BLaER1 (cell line): Measurements from ENCODE around the gene LRRC4C.

Experiments
- H3K27ac ChIP-seq: shearing (Covaris generic); formaldehyde crosslinking; 2 replicates; pipeline ENCODE4 v1.8.1; 2022
- H3K27me3 ChIP-seq: shearing (Covaris generic); formaldehyde crosslinking; 2 replicates; pipeline ENCODE4 v1.8.1; 2022
- H3K36me3 ChIP-seq: shearing (Covaris generic); formaldehyde crosslinking; 2 replicates; pipeline ENCODE4 v1.8.1; 2022
- H3K4me1 ChIP-seq: shearing (Covaris generic); formaldehyde crosslinking; 2 replicates; pipeline ENCODE4 v1.8.1; 2022
- H3K4me2 ChIP-seq: shearing (Covaris generic); formaldehyde crosslinking; 2 replicates; pipeline ENCODE4 v1.8.1; 2022
- H3K4me3 ChIP-seq: shearing (Covaris generic); formaldehyde crosslinking; 2 replicates; pipeline ENCODE4 v1.8.1; 2022
- H3K9ac ChIP-seq: shearing (Covaris generic); formaldehyde crosslinking; 2 replicates; pipeline ENCODE4 v1.8.1; 2022
- H3K9me3 ChIP-seq: shearing (Covaris generic); formaldehyde crosslinking; 2 replicates; pipeline ENCODE4 v1.8.1; 2022
- H4K20me1 ChIP-seq: shearing (Covaris generic); formaldehyde crosslinking; 2 replicates; pipeline ENCODE4 v1.8.1; 2022
- Cebpa-rat ChIP-seq: shearing (Covaris generic); IDR thresholded peaks from 2 replicates; pipeline ENCODE4 v1.8.1; 2022

Gene LRRC4C

GRCh38 chr11:41245184-41245583, 214.3 kb downstream of the LRRC4C start:
- Histone ChIP-seq H3K4me2 (no peak overlapping the region), H3K36me3 (no peaks in the 10 kb centered on the region), H3K9ac (no peak overlapping the region), H3K27me3 (no peaks in the 10 kb centered on the region), H3K4me1 (no peaks in the 10 kb centered on the region), H3K9me3 (no peaks in the 10 kb centered on the region), H4K20me1 (no peaks in the 10 kb centered on the region), H3K4me3 (no peak overlapping the region), H3K27ac (no peak overlapping the region)
- no peak for TF ChIP-seq Cebpa-rat

GRCh38 chr11:41237382-41237781, 222.1 kb downstream of the LRRC4C start:
- H3K4me1 ChIP-seq: no peaks in the 10 kb centered on the region
- H3K27ac ChIP-seq: no peak overlapping the region
- H3K27me3 ChIP-seq: no peaks in the 10 kb centered on the region
- TF ChIP-seq Cebpa-rat: no peak
- H3K36me3 ChIP-seq: no peaks in the 10 kb centered on the region
- H3K9ac ChIP-seq: no peak overlapping the region
- H3K4me3 ChIP-seq: no peak overlapping the region
- H4K20me1 ChIP-seq: no peaks in the 10 kb centered on the region
- no peaks in the 10 kb centered on the region for H3K9me3 ChIP-seq
- no peak overlapping the region for H3K4me2 ChIP-seq

- no peaks in the 10 kb centered on the region for H4K20me1 ChIP-seq
- no peak overlapping the region for H3K4me3 ChIP-seq
- no peak for TF ChIP-seq Cebpa-rat
- no peak overlapping the region for H3K27ac ChIP-seq
- no peaks in the 10 kb centered on the region for H3K9me3 ChIP-seq
- H3K27me3 ChIP-seq: no peaks in the 10 kb centered on the region
- no peaks in the 10 kb centered on the region for H3K4me1 ChIP-seq
- H3K4me2 ChIP-seq: no peak overlapping the region
- no peaks in the 10 kb centered on the region for H3K36me3 ChIP-seq
- no peak overlapping the region for H3K9ac ChIP-seq
Observed at GRCh38 chr11:41235668-41236067, 223.8 kb downstream of the LRRC4C start.

GRCh38 chr11:41225856-41226633, 233.4 kb downstream of the LRRC4C start:
- Histone ChIP-seq H3K36me3 (no peaks in the 10 kb centered on the region), H3K4me2 (no peak overlapping the region)
- no peak for TF ChIP-seq Cebpa-rat

GRCh38 chr11:41222236-41222635, 237.2 kb downstream of the LRRC4C start:
- TF ChIP-seq Cebpa-rat: no peak
- Histone ChIP-seq H3K36me3 (no peaks in the 10 kb centered on the region), H3K4me2 (no peak overlapping the region), H3K9me3 (no peaks in the 10 kb centered on the region), H4K20me1 (no peaks in the 10 kb centered on the region), H3K27ac (no peak overlapping the region), H3K4me1 (no peaks in the 10 kb centered on the region), H3K9ac (no peak overlapping the region), H3K4me3 (no peak overlapping the region), H3K27me3 (no peaks in the 10 kb centered on the region)

More at GRCh38 chr11:41225856-41226633, 233.4 kb downstream of the LRRC4C start:
- Histone ChIP-seq H3K9me3 (no peaks in the 10 kb centered on the region), H3K27me3 (no peaks in the 10 kb centered on the region), H4K20me1 (no peaks in the 10 kb centered on the region), H3K27ac (no peak overlapping the region), H3K4me3 (no peak overlapping the region), H3K9ac (no peak overlapping the region), H3K4me1 (no peaks in the 10 kb centered on the region)

- Histone ChIP-seq H3K9ac (no peak overlapping the region), H3K4me2 (no peak overlapping the region), H3K4me3 (no peak overlapping the region), H4K20me1 (no peaks in the 10 kb centered on the region), H3K27me3 (no peaks in the 10 kb centered on the region), H3K9me3 (no peaks in the 10 kb centered on the region), H3K36me3 (no peaks in the 10 kb centered on the region), H3K4me1 (no peaks in the 10 kb centered on the region), H3K27ac (no peak overlapping the region)
- no peak for TF ChIP-seq Cebpa-rat
Observed at GRCh38 chr11:41206388-41206787, 253.1 kb downstream of the LRRC4C start.

GRCh38 chr11:41201156-41201555, 258.3 kb downstream of the LRRC4C start:
- H3K4me2 ChIP-seq: no peak overlapping the region
- no peaks in the 10 kb centered on the region for H4K20me1 ChIP-seq
- H3K9ac ChIP-seq: no peak overlapping the region
- TF ChIP-seq Cebpa-rat: no peak
- H3K9me3 ChIP-seq: no peaks in the 10 kb centered on the region
- no peaks in the 10 kb centered on the region for H3K36me3 ChIP-seq
- H3K27ac ChIP-seq: no peak overlapping the region
- no peaks in the 10 kb centered on the region for H3K4me1 ChIP-seq
- H3K27me3 ChIP-seq: no peaks in the 10 kb centered on the region
- no peak overlapping the region for H3K4me3 ChIP-seq

- Histone ChIP-seq H3K27ac (no peak overlapping the region), H3K4me2 (no peak overlapping the region), H3K9me3 (0 out of 2 replicates have a peak, but pooled peaks cover 3% of the 10 kb centered on the region), H3K4me3 (no peak overlapping the region), H4K20me1 (no peaks in the 10 kb centered on the region), H3K27me3 (no peaks in the 10 kb centered on the region), H3K9ac (no peak overlapping the region), H3K4me1 (no peaks in the 10 kb centered on the region), H3K36me3 (no peaks in the 10 kb centered on the region)
- no peak for TF ChIP-seq Cebpa-rat
Observed at GRCh38 chr11:41190437-41191082, 268.9 kb downstream of the LRRC4C start.

GRCh38 chr11:41189701-41190436, 269.6 kb downstream of the LRRC4C start:
- Histone ChIP-seq H3K9me3 (0 out of 2 replicates have a peak, but pooled peaks cover 3% of the 10 kb centered on the region), H3K4me2 (no peak overlapping the region), H3K27ac (no peak overlapping the region), H3K27me3 (no peaks in the 10 kb centered on the region), H3K4me3 (no peak overlapping the region), H3K36me3 (no peaks in the 10 kb centered on the region), H3K9ac (no peak overlapping the region), H4K20me1 (no peaks in the 10 kb centered on the region), H3K4me1 (no peaks in the 10 kb centered on the region)
- TF ChIP-seq Cebpa-rat: no peak

GRCh38 chr11:41177791-41178190, 281.7 kb downstream of the LRRC4C start:
- H3K27me3 ChIP-seq: no peaks in the 10 kb centered on the region
- no peak overlapping the region for H3K4me3 ChIP-seq
- H3K4me2 ChIP-seq: no peak overlapping the region
- no peaks in the 10 kb centered on the region for H3K4me1 ChIP-seq
- no peaks in the 10 kb centered on the region for H4K20me1 ChIP-seq
- no peak overlapping the region for H3K27ac ChIP-seq
- H3K9me3 ChIP-seq: no peaks in the 10 kb centered on the region
- no peaks in the 10 kb centered on the region for H3K36me3 ChIP-seq
- no peak overlapping the region for H3K9ac ChIP-seq
- no peak for TF ChIP-seq Cebpa-rat
